ENCODE results near the gene GTF2E1. TPM values are rescaled to one million over a fixed set of nuclear protein-coding genes. Genes with fewer than 3 reads are reported as not detected.
A peak's percentile ranks its signal among the peaks of the same experiment; 100 is the strongest.

The GTF2E1 gene
- total RNA-seq, 1 experiment from 2014 or later = 14.5 TPM

DNA sequence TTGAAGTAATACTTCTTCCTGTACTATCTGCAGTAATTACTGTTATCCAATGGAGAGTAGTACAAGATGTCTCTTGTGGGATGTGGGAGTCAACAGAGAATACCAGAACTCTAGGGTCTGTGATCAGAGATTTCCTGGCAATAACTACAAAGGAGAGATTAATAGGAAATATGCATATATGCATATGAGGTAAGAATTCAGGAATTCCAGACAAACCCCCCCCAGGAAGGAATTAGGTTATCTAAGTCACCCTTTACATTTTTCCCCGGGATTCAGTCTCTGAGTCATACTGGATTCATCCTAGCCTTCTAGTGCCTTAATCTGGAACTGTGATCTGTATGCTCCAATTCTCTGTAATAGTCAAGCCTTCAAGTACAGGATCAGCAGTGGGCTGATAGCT is 49.4 kb downstream of the GTF2E1 start:
- in situ Hi-C loops (cut with HindIII; ENCODE audit: low pct_unique_long_range_greater_than_20kb, low sequenced_read_pairs) = no loop called here
- no peak for DNase-seq (ENCODE audit: low read depth)

GRCh38 chr3:120793601-120794000 is 51.1 kb downstream of the GTF2E1 start:
- DNase-seq (ENCODE audit: low read depth) = no peak

DNA sequence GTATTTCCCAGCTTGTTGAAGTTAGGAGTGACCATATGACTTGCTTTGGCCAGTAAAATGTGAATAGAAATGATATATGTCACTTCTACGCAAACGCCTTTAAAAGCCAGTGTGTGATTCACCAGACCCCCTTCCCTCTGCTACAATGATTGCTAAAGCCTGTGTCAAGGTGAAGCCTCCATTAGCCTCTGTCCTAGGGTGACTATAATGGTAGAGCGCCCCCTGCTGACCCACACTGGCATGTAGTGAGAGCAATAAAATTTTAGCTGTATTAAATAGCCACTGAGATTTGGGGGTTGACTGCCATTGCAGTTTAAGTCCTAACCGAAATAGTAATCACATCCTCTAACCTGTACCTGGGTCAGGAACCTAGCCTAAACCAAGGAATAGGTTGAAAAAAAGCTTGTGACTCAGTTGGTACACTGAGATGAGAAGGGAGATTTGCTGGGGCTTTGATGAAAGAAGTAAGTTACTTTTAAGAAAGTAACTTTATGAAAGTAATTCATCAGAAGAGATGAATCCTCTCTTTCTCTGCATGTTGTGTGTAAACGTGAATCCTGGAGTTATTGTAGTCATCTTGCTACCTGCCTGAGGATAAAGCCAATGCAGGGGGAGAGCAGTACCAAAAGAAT is 52.6 kb downstream of the GTF2E1 start:
- in situ Hi-C loops (cut with HindIII; ENCODE audit: low pct_unique_long_range_greater_than_20kb, low sequenced_read_pairs) = no loop called here
- DNase-seq (ENCODE audit: low read depth) = peak; percentile 44

More at GRCh38 chr3:120793601-120794000, 51.1 kb downstream of the GTF2E1 start:
- in situ Hi-C loops (cut with HindIII; ENCODE audit: low pct_unique_long_range_greater_than_20kb, low sequenced_read_pairs) = no loop called here

GRCh38 chr3:120795959-120796358 is 53.4 kb downstream of the GTF2E1 start:
- DNase-seq (ENCODE audit: low read depth) = no peak
- in situ Hi-C loops (cut with HindIII; ENCODE audit: low pct_unique_long_range_greater_than_20kb, low sequenced_read_pairs) = no loop called here

DNA sequence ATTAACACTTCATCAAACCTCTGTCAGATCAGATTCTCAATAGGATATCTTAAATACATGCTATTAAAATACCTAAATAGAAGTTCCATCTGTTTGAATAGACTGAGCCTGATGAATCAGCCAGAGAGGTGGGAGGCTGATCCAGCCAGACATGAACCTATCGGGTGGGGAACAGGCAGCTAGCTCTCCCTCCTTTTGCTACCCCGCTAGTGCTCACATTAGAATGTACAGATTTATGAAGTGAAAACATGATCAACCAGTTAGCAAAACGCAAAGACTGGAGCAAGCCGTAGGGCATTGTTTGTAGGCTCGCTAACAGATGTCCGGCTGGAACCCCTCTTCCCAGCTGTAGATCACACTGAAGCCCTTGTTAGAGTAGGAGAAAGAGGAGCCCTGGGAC is 54.4 kb downstream of the GTF2E1 start:
- in situ Hi-C loops (cut with HindIII; ENCODE audit: low pct_unique_long_range_greater_than_20kb, low sequenced_read_pairs) = no loop called here
- no peak for DNase-seq (ENCODE audit: low read depth)

DNA sequence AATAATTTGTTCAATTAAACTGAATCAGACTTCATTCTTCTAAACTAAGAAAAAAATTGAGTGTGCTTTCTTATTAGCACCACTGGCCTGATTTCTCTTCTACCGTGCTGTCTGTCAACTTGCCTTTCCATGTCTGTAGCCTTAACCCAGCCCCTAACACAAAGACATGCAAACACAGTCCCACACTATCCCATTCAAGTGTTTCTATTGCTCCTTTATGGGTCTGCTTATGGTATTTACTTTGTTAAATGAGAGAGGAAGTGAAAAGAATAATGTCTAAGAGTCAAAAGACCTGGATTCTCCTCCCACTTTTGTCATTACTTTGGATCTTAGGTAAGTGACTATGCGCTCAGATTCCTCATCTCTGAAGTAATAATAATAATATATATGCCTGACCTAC is 55.3 kb downstream of the GTF2E1 start:
- no peak for DNase-seq (ENCODE audit: low read depth)
- in situ Hi-C loops (cut with HindIII; ENCODE audit: low pct_unique_long_range_greater_than_20kb, low sequenced_read_pairs) = no loop called here

GRCh38 chr3:120798346-120798745 is 55.8 kb downstream of the GTF2E1 start:
- no peak for DNase-seq (ENCODE audit: low read depth)
- in situ Hi-C loops (cut with HindIII; ENCODE audit: low pct_unique_long_range_greater_than_20kb, low sequenced_read_pairs) = no loop called here

GRCh38 chr3:120800625-120801024 is 58.1 kb downstream of the GTF2E1 start:
- in situ Hi-C loops (cut with HindIII; ENCODE audit: low pct_unique_long_range_greater_than_20kb, low sequenced_read_pairs) = no loop called here
- no peak for DNase-seq (ENCODE audit: low read depth)

GRCh38 chr3:120801484-120801883 is 58.9 kb downstream of the GTF2E1 start:
- in situ Hi-C loops (cut with HindIII; ENCODE audit: low pct_unique_long_range_greater_than_20kb, low sequenced_read_pairs) = no loop called here
- no peak for DNase-seq (ENCODE audit: low read depth)

- in situ Hi-C loops (cut with HindIII; ENCODE audit: low pct_unique_long_range_greater_than_20kb, low sequenced_read_pairs) = no loop called here
- DNase-seq (ENCODE audit: low read depth) = no peak
Observed at GRCh38 chr3:120802916-120803315, 60.4 kb downstream of the GTF2E1 start.

DNA sequence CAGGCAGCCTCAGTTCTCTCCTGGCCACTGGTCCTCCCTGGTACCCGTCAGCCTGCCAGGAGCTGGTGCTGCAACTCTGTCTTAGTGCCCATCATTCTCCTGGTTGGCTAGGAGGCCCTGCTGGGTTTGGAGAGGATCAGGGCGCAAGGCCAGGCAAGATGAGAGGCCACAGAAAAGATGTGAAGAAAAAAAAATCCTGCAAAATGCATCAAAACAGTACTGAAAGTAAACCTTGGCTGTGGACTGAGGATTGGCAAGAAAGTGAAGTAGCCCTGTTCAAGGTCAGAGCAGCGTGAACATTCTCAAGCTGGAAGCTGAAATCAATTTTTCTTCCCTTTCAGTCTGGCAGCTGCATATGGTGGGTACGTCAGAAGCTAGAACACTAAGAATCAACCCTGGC is 74.2 kb downstream of the GTF2E1 start:
- DNase-seq (ENCODE audit: low read depth) = no peak
- in situ Hi-C loops (cut with HindIII; ENCODE audit: low pct_unique_long_range_greater_than_20kb, low sequenced_read_pairs) = no loop called here

DNA sequence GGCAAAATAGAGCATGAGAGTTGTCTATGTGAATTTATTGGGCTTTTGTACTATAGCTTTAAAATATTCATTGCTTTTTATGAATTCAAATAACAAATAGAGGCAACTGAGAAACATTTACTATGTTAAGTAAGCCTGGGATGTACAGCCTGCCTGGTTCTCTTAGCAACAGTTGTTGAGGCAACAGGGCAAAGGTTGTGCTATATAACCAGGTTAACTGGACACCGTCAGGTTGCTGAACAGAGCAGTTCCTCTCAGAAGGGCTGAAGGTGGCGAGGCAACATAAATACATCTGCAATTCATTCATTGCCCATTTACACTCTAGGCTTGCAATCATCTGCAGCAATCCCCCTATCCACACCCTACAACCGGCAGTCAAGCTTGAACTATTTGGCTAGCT is 78.2 kb downstream of the GTF2E1 start:
- in situ Hi-C loops (cut with HindIII; ENCODE audit: low pct_unique_long_range_greater_than_20kb, low sequenced_read_pairs) = no loop called here
- DNase-seq (ENCODE audit: low read depth) = no peak

- in situ Hi-C loops (cut with HindIII; ENCODE audit: low pct_unique_long_range_greater_than_20kb, low sequenced_read_pairs) = no loop called here
- DNase-seq (ENCODE audit: low read depth) = no peak
Observed at GRCh38 chr3:120821426-120821825, 78.9 kb downstream of the GTF2E1 start.

DNA sequence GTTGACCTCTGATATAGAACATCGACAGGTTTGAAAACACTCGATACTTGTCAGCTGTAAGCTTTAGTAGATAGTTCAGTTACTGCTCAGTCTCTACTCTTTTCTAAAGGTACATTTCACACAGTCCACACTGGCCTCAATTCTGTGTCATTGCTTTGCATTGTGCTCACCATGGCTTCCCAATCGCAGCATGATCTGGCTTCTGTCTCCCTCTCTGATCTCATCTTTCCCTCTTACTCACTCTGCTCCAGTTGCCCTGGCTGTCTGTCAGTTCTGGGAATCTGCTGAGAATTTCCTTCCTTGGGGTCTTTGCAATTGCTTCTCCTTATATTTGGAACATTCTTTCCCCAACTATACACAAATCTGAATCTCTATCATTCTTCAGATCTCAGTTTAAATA is 80.6 kb downstream of the GTF2E1 start:
- no peak for DNase-seq (ENCODE audit: low read depth)
- in situ Hi-C loops (cut with HindIII; ENCODE audit: low pct_unique_long_range_greater_than_20kb, low sequenced_read_pairs) = no loop called here

- in situ Hi-C loops (cut with HindIII; ENCODE audit: low pct_unique_long_range_greater_than_20kb, low sequenced_read_pairs) = no loop called here
- DNase-seq (ENCODE audit: low read depth) = no peak
Observed at GRCh38 chr3:120824613-120825012, 82.1 kb downstream of the GTF2E1 start.

DNA sequence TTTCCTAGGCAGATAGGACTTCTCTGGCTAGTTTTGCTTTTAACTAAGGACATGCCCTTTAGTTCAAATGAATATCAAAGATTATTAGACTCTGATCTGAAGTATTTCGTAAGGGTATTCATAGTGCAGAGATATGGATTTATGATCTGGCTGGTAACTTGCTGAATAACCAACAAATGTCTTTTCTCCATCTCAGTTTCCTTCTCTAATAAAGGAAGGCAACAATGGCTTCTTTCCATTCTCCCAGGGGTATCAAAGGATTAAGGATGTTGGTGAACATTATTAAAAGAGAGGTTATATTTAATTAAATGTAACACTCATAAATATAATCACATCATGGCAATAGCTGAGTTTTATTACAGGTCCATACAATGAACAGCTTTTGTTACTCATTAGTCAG is 86.3 kb downstream of the GTF2E1 start:
- DNase-seq (ENCODE audit: low read depth) = no peak
- in situ Hi-C loops (cut with HindIII; ENCODE audit: low pct_unique_long_range_greater_than_20kb, low sequenced_read_pairs) = no loop called here

- in situ Hi-C loops (cut with HindIII; ENCODE audit: low pct_unique_long_range_greater_than_20kb, low sequenced_read_pairs) = no loop called here
- DNase-seq (ENCODE audit: low read depth) = no peak
Observed at GRCh38 chr3:120831066-120831465, 88.5 kb downstream of the GTF2E1 start.

Measured in Caki2 (cell line).